ENCODE data around the gene RUNX1.

RUNX1 gene

DNA sequence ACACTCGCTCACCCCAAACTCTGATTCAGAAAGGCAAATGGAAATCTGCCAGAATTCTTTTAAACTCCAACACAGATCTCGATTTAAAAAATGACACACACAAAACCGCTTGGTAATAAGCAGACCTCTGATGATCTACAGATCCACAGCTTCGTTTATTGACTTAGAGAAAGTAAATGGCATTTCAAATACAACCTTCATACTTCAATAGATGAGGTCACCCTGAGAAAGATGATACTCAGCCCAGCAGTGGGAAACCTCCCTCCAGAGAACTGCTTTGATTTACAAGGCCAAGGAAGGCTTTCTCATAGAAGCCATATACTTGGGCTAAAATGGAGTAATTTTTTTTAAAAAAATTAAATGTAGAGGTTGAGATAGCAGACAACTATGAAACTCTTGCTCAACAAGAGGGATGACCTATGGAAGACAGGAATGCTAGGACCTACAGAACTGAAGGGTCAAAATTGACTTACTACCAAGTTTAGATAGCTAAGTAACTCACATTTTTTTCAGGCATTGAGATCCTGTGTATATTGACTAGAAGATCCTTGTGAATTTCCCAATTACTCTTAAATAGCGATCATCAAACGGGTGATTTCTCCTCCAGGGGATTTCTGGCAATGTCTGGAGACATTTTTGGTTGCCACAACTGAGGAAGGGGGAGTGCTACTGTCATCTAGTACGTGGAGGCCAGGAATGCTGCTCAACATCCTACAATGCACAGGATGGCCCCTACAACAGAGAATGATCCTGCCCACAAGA is 236.4 kb downstream of the RUNX1 start:
- H3K4me3 ChIP-seq (replicated peaks in 1 of 2; ENCODE audit: low read depth in 2 of 2, low read length in 2 of 2): no peak overlapping the region
- DNase-seq (ENCODE audit: low read depth in 2 of 2): peak; percentile 58 to 88
- TF ChIP-seq, protein P1, sequence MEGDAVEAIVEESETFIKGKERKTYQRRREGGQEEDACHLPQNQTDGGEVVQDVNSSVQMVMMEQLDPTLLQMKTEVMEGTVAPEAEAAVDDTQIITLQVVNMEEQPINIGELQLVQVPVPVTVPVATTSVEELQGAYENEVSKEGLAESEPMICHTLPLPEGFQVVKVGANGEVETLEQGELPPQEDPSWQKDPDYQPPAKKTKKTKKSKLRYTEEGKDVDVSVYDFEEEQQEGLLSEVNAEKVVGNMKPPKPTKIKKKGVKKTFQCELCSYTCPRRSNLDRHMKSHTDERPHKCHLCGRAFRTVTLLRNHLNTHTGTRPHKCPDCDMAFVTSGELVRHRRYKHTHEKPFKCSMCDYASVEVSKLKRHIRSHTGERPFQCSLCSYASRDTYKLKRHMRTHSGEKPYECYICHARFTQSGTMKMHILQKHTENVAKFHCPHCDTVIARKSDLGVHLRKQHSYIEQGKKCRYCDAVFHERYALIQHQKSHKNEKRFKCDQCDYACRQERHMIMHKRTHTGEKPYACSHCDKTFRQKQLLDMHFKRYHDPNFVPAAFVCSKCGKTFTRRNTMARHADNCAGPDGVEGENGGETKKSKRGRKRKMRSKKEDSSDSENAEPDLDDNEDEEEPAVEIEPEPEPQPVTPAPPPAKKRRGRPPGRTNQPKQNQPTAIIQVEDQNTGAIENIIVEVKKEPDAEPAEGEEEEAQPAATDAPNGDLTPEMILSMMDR (IDR thresholded peaks at IDR 0.05; ENCODE audit: low read depth, low read length): no peak

- H3K4me3 ChIP-seq (replicated peaks in 1 of 2; ENCODE audit: low read depth in 2 of 2, low read length in 2 of 2): no peak overlapping the region
- TF ChIP-seq, protein P1 (IDR thresholded peaks at IDR 0.05; ENCODE audit: low read depth, low read length): no peak
These were observed 237.7 kb downstream of the RUNX1 start for GRCh38 chr21:34811368-34811767.

GRCh38 chr21:34810786-34811185 is 238.3 kb downstream of the RUNX1 start:
- TF ChIP-seq, protein P1 (IDR thresholded peaks at IDR 0.05; ENCODE audit: low read depth, low read length): no peak
- no peak overlapping the region for H3K4me3 ChIP-seq (replicated peaks in 1 of 2; ENCODE audit: low read depth in 2 of 2, low read length in 2 of 2)
- DNase-seq (ENCODE audit: low read depth in 2 of 2): no peak

More at GRCh38 chr21:34811368-34811767, 237.7 kb downstream of the RUNX1 start:
- no peak for DNase-seq (ENCODE audit: low read depth in 2 of 2)

DNA sequence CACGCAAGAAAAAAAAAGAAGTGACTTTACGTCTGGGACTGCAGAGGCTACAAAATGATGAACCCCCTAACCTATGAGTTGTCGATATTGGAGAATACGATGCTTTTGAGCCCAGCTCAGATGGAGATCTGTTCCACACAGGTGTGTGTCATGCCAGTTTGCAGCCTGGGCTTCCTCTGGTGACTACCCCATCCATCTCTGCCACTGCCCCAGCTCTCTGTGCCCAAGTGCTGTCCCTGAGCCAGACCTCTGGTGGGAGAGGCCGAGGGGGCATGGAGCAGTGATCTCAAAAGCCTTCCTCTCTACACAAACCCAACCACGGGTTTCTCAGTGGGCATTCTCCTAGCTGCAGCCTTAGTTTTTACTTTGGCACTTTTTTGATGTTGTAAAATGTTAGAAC is 239.3 kb downstream of the RUNX1 start:
- no peak for DNase-seq (ENCODE audit: low read depth in 2 of 2)
- TF ChIP-seq, protein P1 (IDR thresholded peaks at IDR 0.05; ENCODE audit: low read depth, low read length): no peak
- no peak overlapping the region for H3K4me3 ChIP-seq (replicated peaks in 1 of 2; ENCODE audit: low read depth in 2 of 2, low read length in 2 of 2)

GRCh38 chr21:34808569-34809204 is 240.4 kb downstream of the RUNX1 start:
- TF ChIP-seq, protein P1 (IDR thresholded peaks at IDR 0.05; ENCODE audit: low read depth, low read length): no peak
- no peak overlapping the region for H3K4me3 ChIP-seq (replicated peaks in 1 of 2; ENCODE audit: low read depth in 2 of 2, low read length in 2 of 2)
- DNase-seq (ENCODE audit: low read depth in 2 of 2): peak; percentile 74 to 93

DNA sequence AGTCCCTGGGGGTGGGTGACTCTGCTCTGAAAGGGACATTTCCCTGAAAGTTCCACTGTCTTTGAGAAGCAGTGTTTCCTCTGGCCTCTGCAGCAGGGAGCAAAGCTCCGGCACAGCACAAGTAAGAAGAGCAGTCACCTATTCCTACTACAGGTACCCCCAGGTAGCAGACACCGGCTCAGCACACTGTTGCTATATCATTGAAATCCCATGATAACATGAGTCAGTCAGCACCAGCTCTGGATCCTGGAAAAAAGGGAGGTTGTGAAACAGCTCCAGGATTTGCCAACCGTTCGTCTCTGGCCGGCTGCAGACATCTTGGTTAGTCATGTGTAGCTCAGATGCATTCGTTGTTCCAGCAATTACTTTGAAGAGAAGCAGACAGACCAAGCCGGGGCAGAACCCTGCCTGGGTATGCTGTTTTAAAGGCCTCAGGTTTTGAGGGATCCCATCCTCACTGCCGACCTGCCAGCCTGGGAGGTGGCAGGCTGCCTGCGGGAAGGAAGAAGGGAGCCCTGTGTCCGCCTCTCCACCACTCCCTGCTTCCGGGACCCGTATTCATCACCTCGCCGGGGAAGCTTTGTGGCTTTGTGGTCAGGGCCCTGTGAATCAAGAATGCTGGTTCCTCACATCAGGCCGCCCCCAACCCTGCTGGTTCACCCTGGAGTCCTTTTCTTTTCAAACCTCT is 241.1 kb downstream of the RUNX1 start:
- peak overlapping the region in 1 of 2 donors; percentile 5 for H3K4me3 ChIP-seq (replicated peaks in 1 of 2; ENCODE audit: low read depth in 2 of 2, low read length in 2 of 2)
- DNase-seq (ENCODE audit: low read depth in 2 of 2): peak; percentile 94 to 98

More for the DNA sequence above, 241.1 kb downstream of the RUNX1 start:
- TF ChIP-seq, protein P1 (IDR thresholded peaks at IDR 0.05; ENCODE audit: low read depth, low read length): no peak

Data from cardiac fibroblast (primary cell).